T-helper 1 cell treated with Interleukin-12 subunit alpha and Interleukin-12 subunit beta and Interleukin-4 antibody, amounts not matched to agents 30 μg/mL and 1 μg/mL, for 36 hours (primary cell): ENCODE data around the gene CUL3.

Experiments used
- H3K27ac Mint-ChIP-seq: one replicate; pipeline ENCODE4 v1.8.0; 2021; ENCODE audit warnings: mild to moderate bottlenecking, mixed read lengths
- H3K27me3 Mint-ChIP-seq: one replicate; pipeline ENCODE4 v1.8.0; 2021; ENCODE audit warnings: low read depth, mixed read lengths
- H3K36me3 Mint-ChIP-seq: one replicate; pipeline ENCODE4 v1.8.0; 2021; ENCODE audit warnings: low read depth, mixed read lengths
- H3K4me1 Mint-ChIP-seq: one replicate; pipeline ENCODE4 v1.8.0; 2021; ENCODE audit warnings: low read depth, mixed read lengths
- H3K4me3 Mint-ChIP-seq: one replicate; pipeline ENCODE4 v1.8.0; 2021; ENCODE audit warnings: mild to moderate bottlenecking, moderate library complexity, mixed read lengths
- H3K9me3 Mint-ChIP-seq: one replicate; pipeline ENCODE4 v1.8.0; 2021; ENCODE audit warnings: mixed read lengths

Gene CUL3

DNA sequence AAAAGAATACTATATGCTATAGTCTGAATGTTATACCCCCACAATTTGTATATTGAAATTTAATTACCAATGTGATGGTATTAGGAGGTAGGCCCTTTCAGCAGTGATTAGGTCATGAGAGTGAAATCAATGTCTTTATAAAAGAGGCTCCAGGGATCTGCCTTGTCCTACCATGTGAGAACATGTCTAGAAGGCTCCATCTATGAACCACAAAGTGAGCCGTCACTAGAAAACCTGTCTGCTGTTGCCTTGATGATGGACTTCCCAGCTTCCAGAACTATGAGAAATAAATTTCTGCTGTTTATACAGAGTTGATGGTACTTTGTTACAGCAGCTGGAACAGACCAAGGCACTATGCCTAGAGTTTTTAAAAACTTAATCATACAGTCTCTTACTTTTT lies 136.9 kb downstream of the CUL3 start:
- no peaks in the 10 kb centered on the region for H3K36me3 Mint-ChIP-seq
- peaks cover 3% of the 10 kb centered on the region for H3K4me1 Mint-ChIP-seq
- no peaks in the 10 kb centered on the region for H3K9me3 Mint-ChIP-seq
- peaks cover 23% of the 10 kb centered on the region for H3K27me3 Mint-ChIP-seq
- H3K4me3 Mint-ChIP-seq, result no peak overlapping the region
- no peak overlapping the region for H3K27ac Mint-ChIP-seq

GRCh38 chr2:224444783-224445182 lies 140.4 kb downstream of the CUL3 start:
- H3K9me3 Mint-ChIP-seq, result no peaks in the 10 kb centered on the region
- H3K4me1 Mint-ChIP-seq, result peaks cover 12% of the 10 kb centered on the region
- H3K36me3 Mint-ChIP-seq, result peaks cover 3% of the 10 kb centered on the region
- H3K27me3 Mint-ChIP-seq, result peaks cover 53% of the 10 kb centered on the region
- H3K27ac Mint-ChIP-seq, result no peak overlapping the region
- H3K4me3 Mint-ChIP-seq, result no peak overlapping the region

DNA sequence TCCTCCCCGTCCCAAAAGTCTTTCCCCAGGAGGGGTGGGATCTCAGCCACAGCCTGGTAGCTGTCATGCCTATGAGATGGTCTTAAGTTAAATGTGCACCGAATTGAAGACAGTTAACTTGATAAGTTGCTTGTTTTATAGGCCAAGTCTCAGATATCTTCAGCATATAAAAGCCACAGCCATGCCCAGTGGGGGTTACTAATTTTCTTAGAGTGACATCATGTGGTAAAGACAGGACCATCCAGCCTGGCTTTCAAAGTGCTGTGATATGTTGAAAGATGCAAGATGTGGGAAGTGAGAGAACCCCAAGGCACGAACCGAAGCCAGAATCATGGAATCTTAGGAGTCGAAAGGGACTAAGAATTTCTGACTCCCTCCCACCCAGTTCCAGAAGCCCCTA lies 141.1 kb downstream of the CUL3 start:
- Mint-ChIP-seq H3K4me1 (peaks cover 12% of the 10 kb centered on the region), H3K36me3 (peaks cover 3% of the 10 kb centered on the region), H3K4me3 (peak overlapping the region; percentile 50)

GRCh38 chr2:224442071-224442967 lies 142.8 kb downstream of the CUL3 start:
- Mint-ChIP-seq H3K4me3 (peak overlapping the region; percentile 73), H3K36me3 (peaks cover 3% of the 10 kb centered on the region), H3K9me3 (no peaks in the 10 kb centered on the region), H3K27ac (peak overlapping the region; percentile 60), H3K27me3 (peaks cover 52% of the 10 kb centered on the region), H3K4me1 (peaks cover 12% of the 10 kb centered on the region)

More for the DNA sequence above, 141.1 kb downstream of the CUL3 start:
- Mint-ChIP-seq H3K27me3 (peaks cover 49% of the 10 kb centered on the region), H3K27ac (no peak overlapping the region), H3K9me3 (no peaks in the 10 kb centered on the region)

- Mint-ChIP-seq H3K36me3 (peaks cover 3% of the 10 kb centered on the region), H3K4me1 (peaks cover 12% of the 10 kb centered on the region), H3K27ac (no peak overlapping the region), H3K9me3 (no peaks in the 10 kb centered on the region), H3K27me3 (peaks cover 52% of the 10 kb centered on the region), H3K4me3 (peak overlapping the region; percentile 65)
These were observed 144.2 kb downstream of the CUL3 start for GRCh38 chr2:224440988-224441387.

DNA sequence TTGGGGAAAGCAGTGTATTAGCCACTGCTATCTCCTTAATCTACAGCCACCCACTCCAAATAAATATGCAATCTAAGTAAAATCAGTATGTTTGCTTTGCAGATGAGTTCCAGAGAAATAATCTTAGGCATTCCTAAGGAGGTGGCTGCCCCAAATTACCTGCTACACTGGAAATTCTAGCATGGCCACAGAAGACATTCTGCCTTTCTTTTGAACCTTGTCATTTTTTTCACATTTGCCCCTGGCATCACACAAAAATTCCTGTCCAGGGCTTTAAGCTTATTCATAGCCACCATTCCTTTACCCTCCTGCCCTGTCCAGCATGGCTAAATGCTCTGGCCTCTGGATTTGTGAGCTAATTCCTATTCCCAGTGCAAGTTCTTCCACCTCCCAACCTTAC lies 146.4 kb downstream of the CUL3 start:
- Mint-ChIP-seq H3K27ac (no peak overlapping the region), H3K4me3 (no peak overlapping the region), H3K4me1 (peaks cover 10% of the 10 kb centered on the region), H3K36me3 (peaks cover 3% of the 10 kb centered on the region), H3K9me3 (no peaks in the 10 kb centered on the region), H3K27me3 (peaks cover 44% of the 10 kb centered on the region)

GRCh38 chr2:224436634-224437033 lies 148.5 kb downstream of the CUL3 start:
- Mint-ChIP-seq H3K27ac (no peak overlapping the region), H3K27me3 (peaks cover 32% of the 10 kb centered on the region), H3K9me3 (no peaks in the 10 kb centered on the region), H3K36me3 (no peaks in the 10 kb centered on the region), H3K4me3 (no peak overlapping the region), H3K4me1 (peaks cover 3% of the 10 kb centered on the region)

GRCh38 chr2:224434618-224435017 lies 150.5 kb downstream of the CUL3 start:
- no peak overlapping the region for H3K27ac Mint-ChIP-seq
- no peak overlapping the region for H3K4me3 Mint-ChIP-seq
- no peaks in the 10 kb centered on the region for H3K9me3 Mint-ChIP-seq
- peaks cover 3% of the 10 kb centered on the region for H3K4me1 Mint-ChIP-seq
- no peaks in the 10 kb centered on the region for H3K36me3 Mint-ChIP-seq
- H3K27me3 Mint-ChIP-seq, result peaks cover 12% of the 10 kb centered on the region

DNA sequence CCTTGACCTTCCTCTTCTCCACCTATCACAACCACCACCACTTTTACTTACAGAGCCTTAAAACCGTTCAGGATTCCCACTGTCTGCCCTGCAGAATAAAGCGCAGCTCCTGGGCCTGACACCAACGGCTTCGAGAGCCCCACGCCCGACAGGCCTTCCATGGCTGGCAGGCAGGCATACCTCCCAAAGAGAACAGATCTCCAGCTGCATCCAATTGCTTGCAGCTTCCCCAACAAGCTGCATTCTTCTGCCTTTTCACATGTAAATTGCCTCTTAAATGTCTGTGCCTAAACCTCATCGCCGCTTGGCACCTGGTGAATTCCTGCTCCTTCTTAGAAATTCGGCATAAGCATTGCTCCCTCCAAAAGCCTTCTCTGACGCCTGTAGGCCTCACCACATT lies 151.7 kb downstream of the CUL3 start:
- no peak overlapping the region for H3K27ac Mint-ChIP-seq
- H3K27me3 Mint-ChIP-seq, result peaks cover 10% of the 10 kb centered on the region
- H3K9me3 Mint-ChIP-seq, result no peaks in the 10 kb centered on the region
- H3K4me3 Mint-ChIP-seq, result no peak overlapping the region
- H3K36me3 Mint-ChIP-seq, result no peaks in the 10 kb centered on the region
- peaks cover 3% of the 10 kb centered on the region for H3K4me1 Mint-ChIP-seq

GRCh38 chr2:224432003-224432579 lies 153.1 kb downstream of the CUL3 start:
- H3K9me3 Mint-ChIP-seq, result no peaks in the 10 kb centered on the region
- peaks cover 3% of the 10 kb centered on the region for H3K4me1 Mint-ChIP-seq
- H3K27ac Mint-ChIP-seq, result no peak overlapping the region
- peaks cover 10% of the 10 kb centered on the region for H3K27me3 Mint-ChIP-seq
- H3K36me3 Mint-ChIP-seq, result no peaks in the 10 kb centered on the region
- H3K4me3 Mint-ChIP-seq, result no peak overlapping the region

DNA sequence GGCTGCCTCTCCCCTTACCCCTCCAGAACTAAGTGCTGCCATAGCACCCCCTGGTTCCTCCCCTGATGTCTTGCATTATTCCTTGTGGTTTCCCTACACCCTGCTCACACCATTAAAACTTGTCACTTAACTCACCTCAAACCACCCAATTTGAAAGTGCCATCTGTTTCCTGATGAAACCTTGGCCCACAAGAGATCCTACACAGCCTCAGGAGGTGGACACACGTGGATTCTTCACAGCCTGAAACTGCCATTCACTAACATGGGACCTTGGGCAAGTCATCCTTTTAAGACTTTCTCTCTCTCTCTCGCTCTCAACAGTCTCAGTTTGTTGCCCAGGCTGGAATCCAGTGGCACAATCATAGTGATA lies 155.7 kb downstream of the CUL3 start:
- no peaks in the 10 kb centered on the region for H3K36me3 Mint-ChIP-seq
- peaks cover 10% of the 10 kb centered on the region for H3K27me3 Mint-ChIP-seq
- no peak overlapping the region for H3K4me3 Mint-ChIP-seq
- H3K9me3 Mint-ChIP-seq, result no peaks in the 10 kb centered on the region
- H3K4me1 Mint-ChIP-seq, result peaks cover 3% of the 10 kb centered on the region
- H3K27ac Mint-ChIP-seq, result no peak overlapping the region

- Mint-ChIP-seq H3K27me3 (peaks cover 10% of the 10 kb centered on the region), H3K36me3 (no peaks in the 10 kb centered on the region), H3K4me3 (no peak overlapping the region), H3K4me1 (peaks cover 3% of the 10 kb centered on the region), H3K27ac (no peak overlapping the region), H3K9me3 (no peaks in the 10 kb centered on the region)
These were observed 156.2 kb downstream of the CUL3 start for GRCh38 chr2:224428787-224429440.

DNA sequence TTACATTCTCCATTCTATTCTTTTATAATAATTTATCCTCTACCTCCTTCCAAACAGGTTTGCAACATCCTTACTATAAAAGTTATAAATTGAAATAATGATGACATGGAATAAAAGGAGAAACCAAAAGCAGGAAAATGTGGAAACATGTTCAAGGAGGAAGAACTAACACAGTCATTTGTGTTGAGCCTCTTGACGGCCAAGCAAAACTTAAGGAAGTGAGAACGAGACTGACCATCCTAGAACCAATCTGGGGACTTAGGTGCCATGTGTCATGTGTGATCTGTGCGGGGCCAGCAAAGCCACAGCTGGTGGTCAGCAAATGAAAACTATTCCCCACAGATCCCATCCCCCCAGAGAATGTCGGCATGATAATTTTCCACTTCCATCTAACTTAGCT lies 157.7 kb downstream of the CUL3 start:
- Mint-ChIP-seq H3K36me3 (no peaks in the 10 kb centered on the region), H3K4me1 (peaks cover 3% of the 10 kb centered on the region), H3K9me3 (no peaks in the 10 kb centered on the region), H3K27ac (no peak overlapping the region), H3K27me3 (peaks cover 5% of the 10 kb centered on the region), H3K4me3 (no peak overlapping the region)

DNA sequence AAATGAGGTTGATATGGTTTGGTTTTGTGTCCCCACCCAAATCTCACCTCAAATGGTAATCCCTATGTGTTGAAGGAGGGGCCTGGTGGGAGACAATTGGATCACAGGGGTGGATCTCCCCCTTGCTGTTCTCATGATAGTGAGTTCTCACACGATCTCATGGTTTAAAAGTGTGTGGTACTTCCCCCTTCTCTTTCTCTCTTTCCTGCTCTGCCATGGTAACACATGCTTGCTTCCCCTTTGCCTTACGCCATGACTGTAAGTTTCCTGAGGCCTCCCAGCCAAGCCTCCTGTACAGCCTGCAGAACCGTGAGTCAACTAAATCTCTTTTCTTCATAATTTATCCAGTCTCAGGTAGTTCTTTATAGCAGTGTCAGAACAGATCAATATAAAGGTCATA lies 158.5 kb downstream of the CUL3 start:
- no peak overlapping the region for H3K4me3 Mint-ChIP-seq
- H3K36me3 Mint-ChIP-seq, result no peaks in the 10 kb centered on the region
- no peaks in the 10 kb centered on the region for H3K9me3 Mint-ChIP-seq
- no peak overlapping the region for H3K27ac Mint-ChIP-seq
- no peaks in the 10 kb centered on the region for H3K4me1 Mint-ChIP-seq
- peaks cover 5% of the 10 kb centered on the region for H3K27me3 Mint-ChIP-seq

DNA sequence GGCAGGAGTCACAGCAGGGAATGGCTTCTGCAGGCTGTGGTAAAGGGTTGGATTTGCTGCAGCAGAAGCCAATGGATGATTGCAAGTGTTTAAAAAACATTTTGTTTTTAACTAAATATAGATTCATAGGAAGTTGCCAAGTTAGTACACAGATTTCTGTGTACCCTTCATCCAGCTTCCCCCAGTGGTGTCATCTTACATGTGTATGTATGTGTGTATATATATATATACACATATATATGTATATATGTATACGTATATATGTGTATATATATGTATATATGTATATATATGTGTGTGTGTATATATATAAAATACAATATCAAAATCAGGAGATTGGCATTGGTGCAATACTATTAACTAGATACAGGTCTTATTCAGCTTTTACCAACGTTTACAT lies 164.1 kb downstream of the CUL3 start:
- H3K27ac Mint-ChIP-seq, result no peak overlapping the region

More for the DNA sequence above, 164.1 kb downstream of the CUL3 start:
- H3K4me1 Mint-ChIP-seq, result no peaks in the 10 kb centered on the region
- H3K27me3 Mint-ChIP-seq, result no peaks in the 10 kb centered on the region
- no peaks in the 10 kb centered on the region for H3K36me3 Mint-ChIP-seq
- H3K9me3 Mint-ChIP-seq, result no peaks in the 10 kb centered on the region
- H3K4me3 Mint-ChIP-seq, result no peak overlapping the region
